K562 (cell line): ENCODE measurements around the gene MCCC1. TPM values are rescaled to one million over a fixed set of nuclear protein-coding genes. Genes with fewer than 3 reads are reported as not detected.

ENCODE experiments used
- WHSC1 ChIP-seq: IDR thresholded peaks from one replicate; pipeline ENCODE4 v1.6.1; 2012; ENCODE audit warnings: low read length, control low read depth, inconsistent platforms
- ZBTB7A ChIP-seq: IDR thresholded peaks from 2 replicates; pipeline ENCODE4 v1.6.1; 2011; ENCODE audit warnings: low read depth, mild to moderate bottlenecking, low read length, moderate library complexity, borderline replicate concordance; ENCODE audit not compliant: control insufficient read depth
- polyA plus RNA-seq, 8 experiments: library from polyadenylated mRNA; depleted of rRNA in 4 of 8; stranded (reverse) in 5 of 8; unstranded in 3 of 8; fragments of >200 nt; fragmentation: Nextera tagmentation in 2 of 8; fragmentation: Illumina TruSeq in 1 of 8; extraction: Ambion mirVana in 2 of 8; extraction: Trizol in 1 of 8; gene quantifications; 2 replicates each; pipeline versions ENCODE4 v1.2.1 to v1.2.3, GENCODE V29; 2011 to 2014; ENCODE audit warnings: inconsistent platforms in 1 of 8, missing spikeins in 1 of 8
- total RNA-seq, 7 experiments: library from RNA; depleted of rRNA in 6 of 7; stranded (reverse); fragments of >200 nt in 6 of 7; fragmentation: Illumina TruSeq in 2 of 7; extraction: Trizol in 2 of 7; gene quantifications; 2 replicates each; pipeline versions ENCODE4 v1.2.1 to v1.2.3, GENCODE V29; 2011 to 2021; ENCODE audit warnings: low replicate concordance in 1 of 7
- TF ChIP-seq, protein P1 (sequence below): fragments of 200-600 bp; sonication (generic); IDR thresholded peaks from one replicate; pipeline ENCODE4 v1.6.1; 2012; ENCODE audit warnings: mild to moderate bottlenecking, low read depth, low read length, inconsistent platforms
- TF ChIP-seq, protein P2 (sequence below): fragments of 250-450 bp; sonication (Bioruptor Pico); IDR thresholded peaks from 2 replicates; pipeline ENCODE4 v1.5.0; 2020; ENCODE audit warnings: mild to moderate bottlenecking
- TF ChIP-seq, protein P3 (sequence below): fragments of 250-450 bp; sonication (Bioruptor Pico); IDR thresholded peaks from 2 replicates; pipeline ENCODE4 v1.5.0; 2020; ENCODE audit warnings: mild to moderate bottlenecking, borderline replicate concordance
- TF ChIP-seq, protein P4 (sequence below): fragments of 450-650 bp; IDR thresholded peaks from one replicate; pipeline ENCODE4 v1.6.1; 2018; ENCODE audit warnings: mild to moderate bottlenecking, moderate library complexity; ENCODE audit not compliant: partially characterized antibody
- TF ChIP-seq, protein P5 (sequence below): IDR thresholded peaks from 3 replicates; pipeline ENCODE4 v1.6.1; 2011; ENCODE audit warnings: borderline replicate concordance, mild to moderate bottlenecking, moderate library complexity; ENCODE audit not compliant: insufficient read length; ENCODE audit errors: extremely low read depth

Gene MCCC1
- total and polyA plus RNA-seq, 9 of the 15 experiments (the other 6 are each of a cell fraction or from before 2014, with no cell fraction given) = 13.7 to 26.9 (median 23.0) TPM

DNA sequence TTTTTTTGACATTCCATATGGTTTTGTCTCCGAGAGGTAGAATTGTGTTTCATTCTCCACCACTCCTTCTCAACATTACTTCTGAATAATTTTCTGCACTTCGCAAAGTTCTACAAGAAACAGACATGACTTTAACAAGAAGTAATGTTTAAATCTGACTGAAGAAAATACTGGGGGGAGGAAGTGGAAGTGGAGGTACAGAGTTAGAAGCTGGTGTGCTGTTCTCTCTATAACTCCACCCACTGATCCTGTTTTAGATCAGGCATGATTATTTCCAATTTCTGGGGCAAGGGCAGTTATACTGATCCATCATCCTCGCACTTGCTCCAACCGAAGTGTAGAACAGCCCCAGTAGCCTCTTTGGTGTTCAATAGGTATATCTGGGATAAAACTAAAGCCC lies 9.2 kb upstream of the MCCC1 start (continued):
- TF ChIP-seq ZBTB7A (no peak), WHSC1 (no peak)
- TF ChIP-seq, protein P1, sequence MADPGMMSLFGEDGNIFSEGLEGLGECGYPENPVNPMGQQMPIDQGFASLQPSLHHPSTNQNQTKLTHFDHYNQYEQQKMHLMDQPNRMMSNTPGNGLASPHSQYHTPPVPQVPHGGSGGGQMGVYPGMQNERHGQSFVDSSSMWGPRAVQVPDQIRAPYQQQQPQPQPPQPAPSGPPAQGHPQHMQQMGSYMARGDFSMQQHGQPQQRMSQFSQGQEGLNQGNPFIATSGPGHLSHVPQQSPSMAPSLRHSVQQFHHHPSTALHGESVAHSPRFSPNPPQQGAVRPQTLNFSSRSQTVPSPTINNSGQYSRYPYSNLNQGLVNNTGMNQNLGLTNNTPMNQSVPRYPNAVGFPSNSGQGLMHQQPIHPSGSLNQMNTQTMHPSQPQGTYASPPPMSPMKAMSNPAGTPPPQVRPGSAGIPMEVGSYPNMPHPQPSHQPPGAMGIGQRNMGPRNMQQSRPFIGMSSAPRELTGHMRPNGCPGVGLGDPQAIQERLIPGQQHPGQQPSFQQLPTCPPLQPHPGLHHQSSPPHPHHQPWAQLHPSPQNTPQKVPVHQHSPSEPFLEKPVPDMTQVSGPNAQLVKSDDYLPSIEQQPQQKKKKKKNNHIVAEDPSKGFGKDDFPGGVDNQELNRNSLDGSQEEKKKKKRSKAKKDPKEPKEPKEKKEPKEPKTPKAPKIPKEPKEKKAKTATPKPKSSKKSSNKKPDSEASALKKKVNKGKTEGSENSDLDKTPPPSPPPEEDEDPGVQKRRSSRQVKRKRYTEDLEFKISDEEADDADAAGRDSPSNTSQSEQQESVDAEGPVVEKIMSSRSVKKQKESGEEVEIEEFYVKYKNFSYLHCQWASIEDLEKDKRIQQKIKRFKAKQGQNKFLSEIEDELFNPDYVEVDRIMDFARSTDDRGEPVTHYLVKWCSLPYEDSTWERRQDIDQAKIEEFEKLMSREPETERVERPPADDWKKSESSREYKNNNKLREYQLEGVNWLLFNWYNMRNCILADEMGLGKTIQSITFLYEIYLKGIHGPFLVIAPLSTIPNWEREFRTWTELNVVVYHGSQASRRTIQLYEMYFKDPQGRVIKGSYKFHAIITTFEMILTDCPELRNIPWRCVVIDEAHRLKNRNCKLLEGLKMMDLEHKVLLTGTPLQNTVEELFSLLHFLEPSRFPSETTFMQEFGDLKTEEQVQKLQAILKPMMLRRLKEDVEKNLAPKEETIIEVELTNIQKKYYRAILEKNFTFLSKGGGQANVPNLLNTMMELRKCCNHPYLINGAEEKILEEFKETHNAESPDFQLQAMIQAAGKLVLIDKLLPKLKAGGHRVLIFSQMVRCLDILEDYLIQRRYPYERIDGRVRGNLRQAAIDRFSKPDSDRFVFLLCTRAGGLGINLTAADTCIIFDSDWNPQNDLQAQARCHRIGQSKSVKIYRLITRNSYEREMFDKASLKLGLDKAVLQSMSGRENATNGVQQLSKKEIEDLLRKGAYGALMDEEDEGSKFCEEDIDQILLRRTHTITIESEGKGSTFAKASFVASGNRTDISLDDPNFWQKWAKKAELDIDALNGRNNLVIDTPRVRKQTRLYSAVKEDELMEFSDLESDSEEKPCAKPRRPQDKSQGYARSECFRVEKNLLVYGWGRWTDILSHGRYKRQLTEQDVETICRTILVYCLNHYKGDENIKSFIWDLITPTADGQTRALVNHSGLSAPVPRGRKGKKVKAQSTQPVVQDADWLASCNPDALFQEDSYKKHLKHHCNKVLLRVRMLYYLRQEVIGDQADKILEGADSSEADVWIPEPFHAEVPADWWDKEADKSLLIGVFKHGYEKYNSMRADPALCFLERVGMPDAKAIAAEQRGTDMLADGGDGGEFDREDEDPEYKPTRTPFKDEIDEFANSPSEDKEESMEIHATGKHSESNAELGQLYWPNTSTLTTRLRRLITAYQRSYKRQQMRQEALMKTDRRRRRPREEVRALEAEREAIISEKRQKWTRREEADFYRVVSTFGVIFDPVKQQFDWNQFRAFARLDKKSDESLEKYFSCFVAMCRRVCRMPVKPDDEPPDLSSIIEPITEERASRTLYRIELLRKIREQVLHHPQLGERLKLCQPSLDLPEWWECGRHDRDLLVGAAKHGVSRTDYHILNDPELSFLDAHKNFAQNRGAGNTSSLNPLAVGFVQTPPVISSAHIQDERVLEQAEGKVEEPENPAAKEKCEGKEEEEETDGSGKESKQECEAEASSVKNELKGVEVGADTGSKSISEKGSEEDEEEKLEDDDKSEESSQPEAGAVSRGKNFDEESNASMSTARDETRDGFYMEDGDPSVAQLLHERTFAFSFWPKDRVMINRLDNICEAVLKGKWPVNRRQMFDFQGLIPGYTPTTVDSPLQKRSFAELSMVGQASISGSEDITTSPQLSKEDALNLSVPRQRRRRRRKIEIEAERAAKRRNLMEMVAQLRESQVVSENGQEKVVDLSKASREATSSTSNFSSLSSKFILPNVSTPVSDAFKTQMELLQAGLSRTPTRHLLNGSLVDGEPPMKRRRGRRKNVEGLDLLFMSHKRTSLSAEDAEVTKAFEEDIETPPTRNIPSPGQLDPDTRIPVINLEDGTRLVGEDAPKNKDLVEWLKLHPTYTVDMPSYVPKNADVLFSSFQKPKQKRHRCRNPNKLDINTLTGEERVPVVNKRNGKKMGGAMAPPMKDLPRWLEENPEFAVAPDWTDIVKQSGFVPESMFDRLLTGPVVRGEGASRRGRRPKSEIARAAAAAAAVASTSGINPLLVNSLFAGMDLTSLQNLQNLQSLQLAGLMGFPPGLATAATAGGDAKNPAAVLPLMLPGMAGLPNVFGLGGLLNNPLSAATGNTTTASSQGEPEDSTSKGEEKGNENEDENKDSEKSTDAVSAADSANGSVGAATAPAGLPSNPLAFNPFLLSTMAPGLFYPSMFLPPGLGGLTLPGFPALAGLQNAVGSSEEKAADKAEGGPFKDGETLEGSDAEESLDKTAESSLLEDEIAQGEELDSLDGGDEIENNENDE = no peak
- TF ChIP-seq, protein P2, sequence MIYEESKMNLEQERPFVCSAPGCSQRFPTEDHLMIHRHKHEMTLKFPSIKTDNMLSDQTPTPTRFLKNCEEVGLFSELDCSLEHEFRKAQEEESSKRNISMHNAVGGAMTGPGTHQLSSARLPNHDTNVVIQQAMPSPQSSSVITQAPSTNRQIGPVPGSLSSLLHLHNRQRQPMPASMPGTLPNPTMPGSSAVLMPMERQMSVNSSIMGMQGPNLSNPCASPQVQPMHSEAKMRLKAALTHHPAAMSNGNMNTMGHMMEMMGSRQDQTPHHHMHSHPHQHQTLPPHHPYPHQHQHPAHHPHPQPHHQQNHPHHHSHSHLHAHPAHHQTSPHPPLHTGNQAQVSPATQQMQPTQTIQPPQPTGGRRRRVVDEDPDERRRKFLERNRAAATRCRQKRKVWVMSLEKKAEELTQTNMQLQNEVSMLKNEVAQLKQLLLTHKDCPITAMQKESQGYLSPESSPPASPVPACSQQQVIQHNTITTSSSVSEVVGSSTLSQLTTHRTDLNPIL = no peak
- TF ChIP-seq, protein P3, sequence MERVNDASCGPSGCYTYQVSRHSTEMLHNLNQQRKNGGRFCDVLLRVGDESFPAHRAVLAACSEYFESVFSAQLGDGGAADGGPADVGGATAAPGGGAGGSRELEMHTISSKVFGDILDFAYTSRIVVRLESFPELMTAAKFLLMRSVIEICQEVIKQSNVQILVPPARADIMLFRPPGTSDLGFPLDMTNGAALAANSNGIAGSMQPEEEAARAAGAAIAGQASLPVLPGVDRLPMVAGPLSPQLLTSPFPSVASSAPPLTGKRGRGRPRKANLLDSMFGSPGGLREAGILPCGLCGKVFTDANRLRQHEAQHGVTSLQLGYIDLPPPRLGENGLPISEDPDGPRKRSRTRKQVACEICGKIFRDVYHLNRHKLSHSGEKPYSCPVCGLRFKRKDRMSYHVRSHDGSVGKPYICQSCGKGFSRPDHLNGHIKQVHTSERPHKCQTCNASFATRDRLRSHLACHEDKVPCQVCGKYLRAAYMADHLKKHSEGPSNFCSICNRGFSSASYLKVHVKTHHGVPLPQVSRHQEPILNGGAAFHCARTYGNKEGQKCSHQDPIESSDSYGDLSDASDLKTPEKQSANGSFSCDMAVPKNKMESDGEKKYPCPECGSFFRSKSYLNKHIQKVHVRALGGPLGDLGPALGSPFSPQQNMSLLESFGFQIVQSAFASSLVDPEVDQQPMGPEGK (CRISPR knock-in tag) = no peak
- TF ChIP-seq, protein P4, sequence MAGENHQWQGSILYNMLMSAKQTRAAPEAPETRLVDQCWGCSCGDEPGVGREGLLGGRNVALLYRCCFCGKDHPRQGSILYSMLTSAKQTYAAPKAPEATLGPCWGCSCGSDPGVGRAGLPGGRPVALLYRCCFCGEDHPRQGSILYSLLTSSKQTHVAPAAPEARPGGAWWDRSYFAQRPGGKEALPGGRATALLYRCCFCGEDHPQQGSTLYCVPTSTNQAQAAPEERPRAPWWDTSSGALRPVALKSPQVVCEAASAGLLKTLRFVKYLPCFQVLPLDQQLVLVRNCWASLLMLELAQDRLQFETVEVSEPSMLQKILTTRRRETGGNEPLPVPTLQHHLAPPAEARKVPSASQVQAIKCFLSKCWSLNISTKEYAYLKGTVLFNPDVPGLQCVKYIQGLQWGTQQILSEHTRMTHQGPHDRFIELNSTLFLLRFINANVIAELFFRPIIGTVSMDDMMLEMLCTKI = no peak
- TF ChIP-seq, protein P5, sequence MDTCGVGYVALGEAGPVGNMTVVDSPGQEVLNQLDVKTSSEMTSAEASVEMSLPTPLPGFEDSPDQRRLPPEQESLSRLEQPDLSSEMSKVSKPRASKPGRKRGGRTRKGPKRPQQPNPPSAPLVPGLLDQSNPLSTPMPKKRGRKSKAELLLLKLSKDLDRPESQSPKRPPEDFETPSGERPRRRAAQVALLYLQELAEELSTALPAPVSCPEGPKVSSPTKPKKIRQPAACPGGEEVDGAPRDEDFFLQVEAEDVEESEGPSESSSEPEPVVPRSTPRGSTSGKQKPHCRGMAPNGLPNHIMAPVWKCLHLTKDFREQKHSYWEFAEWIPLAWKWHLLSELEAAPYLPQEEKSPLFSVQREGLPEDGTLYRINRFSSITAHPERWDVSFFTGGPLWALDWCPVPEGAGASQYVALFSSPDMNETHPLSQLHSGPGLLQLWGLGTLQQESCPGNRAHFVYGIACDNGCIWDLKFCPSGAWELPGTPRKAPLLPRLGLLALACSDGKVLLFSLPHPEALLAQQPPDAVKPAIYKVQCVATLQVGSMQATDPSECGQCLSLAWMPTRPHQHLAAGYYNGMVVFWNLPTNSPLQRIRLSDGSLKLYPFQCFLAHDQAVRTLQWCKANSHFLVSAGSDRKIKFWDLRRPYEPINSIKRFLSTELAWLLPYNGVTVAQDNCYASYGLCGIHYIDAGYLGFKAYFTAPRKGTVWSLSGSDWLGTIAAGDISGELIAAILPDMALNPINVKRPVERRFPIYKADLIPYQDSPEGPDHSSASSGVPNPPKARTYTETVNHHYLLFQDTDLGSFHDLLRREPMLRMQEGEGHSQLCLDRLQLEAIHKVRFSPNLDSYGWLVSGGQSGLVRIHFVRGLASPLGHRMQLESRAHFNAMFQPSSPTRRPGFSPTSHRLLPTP = no peak
